ENCODE measurements around the gene NTN4.

- TF ChIP-seq POLR2A (IDR thresholded peaks at IDR 0.05; ENCODE audit: low read length) (no peak), GATA1 (IDR thresholded peaks at IDR 0.05; ENCODE audit: low read depth, low read length) (no peak)
Observed at GRCh38 chr12:95809000-95809680, 18.6 kb upstream of the NTN4 start.

All from erythroblast (primary cell).